HepG2 (cell line): Measurements from ENCODE around the gene IQCM. TPM values are rescaled to one million over a fixed set of nuclear protein-coding genes. Genes with fewer than 3 reads are reported as not detected.

Source experiments
- ATAC-seq: fragments of 200-7000 bp; cut with Tn5 transposase; 3 replicates; pipeline ENCODE4 v1.9.1; 2020; ENCODE audit warnings: mild to moderate bottlenecking, moderate library complexity
- BruUV-seq: library from RNA; stranded (reverse); fragments of 400-500 nt; replicated peaks from 2 replicates; lab custom pipeline; 2021; lab: Mats Ljungman, UMichigan
- CTCF ChIA-PET: fragments of 300-600 bp; formaldehyde crosslinking; extraction: SDS; loops from one replicate; lab custom pipeline; 2021; ENCODE audit warnings: low total read pairs, inconsistent platforms, low intra/inter-chr PET ratio; lab: Yijun Ruan, JAX
- POLR2A ChIA-PET: fragments of 350-600 bp; sonication (Branson Sonifier 250); formaldehyde crosslinking; loops from one replicate; lab custom pipeline; 2020; ENCODE audit warnings: antibody characterized with exemption, inconsistent platforms; lab: Yijun Ruan, JAX
- DNase-seq: peaks from one replicate; pipeline ENCODE4 v3.0.0-alpha.2; 2015; ENCODE audit warnings: low spot score
- FAIRE-seq: peaks from 3 replicates; lab custom pipeline; 2011; peaks lifted over from hg19 to GRCh38; lab: Jason Lieb, UNC
- H2AFZ ChIP-seq: one replicate; pipeline ENCODE4 v1.6.1; 2011; ENCODE audit warnings: low read length, inconsistent platforms
- H3K27ac ChIP-seq: fragments of 300-600 bp; 3 replicates; pipeline ENCODE4 v1.8.0; 2011; ENCODE audit warnings: mixed run types, mild to moderate bottlenecking, mixed read lengths, low read length, inconsistent platforms; ENCODE audit not compliant: insufficient read depth; ENCODE audit errors: extremely low read length
- H3K27me3 ChIP-seq, 2 experiments: fragments of 200-600 bp in 1 of 2; 2 replicates in 1 of 2; 3 replicates in 1 of 2; pipeline versions ENCODE4 v1.6.0 to v1.8.0; 2011; ENCODE audit warnings: low read length in 2 of 2, mild to moderate bottlenecking in 2 of 2, moderate library complexity in 2 of 2, inconsistent platforms in 1 of 2; ENCODE audit not compliant: insufficient read depth in 2 of 2, control insufficient read depth in 1 of 2
- H3K36me3 ChIP-seq, 2 experiments: fragments of 200-600 bp in 1 of 2; replicated peaks in 1 of 2; 2 replicates in 1 of 2; 3 replicates in 1 of 2; pipeline versions ENCODE4 v1.5.1 to v1.8.0; 2011; ENCODE audit warnings: low read length in 2 of 2, inconsistent platforms in 1 of 2; ENCODE audit not compliant: insufficient read depth in 2 of 2, control insufficient read depth in 1 of 2
- H3K4me1 ChIP-seq: 2 replicates; pipeline ENCODE4 v1.5.1; 2012; ENCODE audit warnings: low read length, inconsistent platforms; ENCODE audit not compliant: insufficient read depth
- H3K4me2 ChIP-seq: 2 replicates; pipeline ENCODE4 v1.6.0; 2011; ENCODE audit warnings: low read depth, low read length, inconsistent platforms
- H3K4me3 ChIP-seq, 3 experiments: fragments of 200-600 bp in 1 of 3; sonication (generic), shearing (Covaris generic) in 1 of 3; replicated peaks in 1 of 3; 2 replicates each; pipeline ENCODE4 v1.5.1; 2011 to 2016; ENCODE audit warnings: low read length in 3 of 3, inconsistent platforms in 2 of 3, low read depth in 2 of 3, mild to moderate bottlenecking in 2 of 3, control low read depth in 1 of 3, mixed read lengths in 1 of 3; ENCODE audit not compliant: insufficient read depth in 1 of 3
- H3K79me2 ChIP-seq: one replicate; pipeline ENCODE4 v1.6.1; 2011; ENCODE audit warnings: low read length, inconsistent platforms; ENCODE audit not compliant: insufficient read depth
- H3K9ac ChIP-seq: 2 replicates; pipeline ENCODE4 v1.6.0; 2011; ENCODE audit warnings: mild to moderate bottlenecking, low read depth, low read length, inconsistent platforms; ENCODE audit not compliant: insufficient read depth
- H3K9me3 ChIP-seq: 2 replicates; pipeline ENCODE4 v1.5.1; 2012; ENCODE audit warnings: mild to moderate bottlenecking, low read length
- H4K20me1 ChIP-seq: 2 replicates; pipeline ENCODE4 v1.6.0; 2011; ENCODE audit warnings: inconsistent platforms, mild to moderate bottlenecking, low read length, moderate library complexity; ENCODE audit not compliant: insufficient read depth
- CHCHD3 ChIP-seq: sonication (generic); formaldehyde crosslinking; IDR thresholded peaks from 2 replicates; pipeline ENCODE4 v1.8.0; 2022; ENCODE audit warnings: mild to moderate bottlenecking, missing genetic modification reagents, moderate library complexity
- DBP ChIP-seq: sonication (generic); formaldehyde crosslinking; IDR thresholded peaks from 2 replicates; pipeline ENCODE4 v1.4.0; 2020; ENCODE audit warnings: missing genetic modification reagents; ENCODE audit errors: not compliant biosample characterization
- ELF4 ChIP-seq: sonication (generic); formaldehyde crosslinking; IDR thresholded peaks from 2 replicates; pipeline ENCODE4 v1.5.0; 2020; ENCODE audit warnings: missing genetic modification reagents, mild to moderate bottlenecking, moderate library complexity, borderline replicate concordance
- GPN1 ChIP-seq: sonication (generic); formaldehyde crosslinking; IDR thresholded peaks from 2 replicates; pipeline ENCODE4 v1.5.1; 2020; ENCODE audit warnings: missing genetic modification reagents, borderline replicate concordance
- NCOA5 ChIP-seq: sonication (generic); formaldehyde crosslinking; IDR thresholded peaks from 2 replicates; pipeline ENCODE4 v1.4.0; 2020; ENCODE audit warnings: missing genetic modification reagents
- NONO ChIP-seq, 2 experiments: fragments of 450-650 bp in 1 of 2; sonication (generic) in 1 of 2; formaldehyde crosslinking in 1 of 2; IDR thresholded peaks in 1 of 2; conservative IDR thresholded peaks in 1 of 2; 2 replicates each; pipeline versions ENCODE4 v1.6.1 to v1.8.0; 2017 to 2022; ENCODE audit warnings: mild to moderate bottlenecking in 1 of 2, missing genetic modification reagents in 1 of 2, moderate library complexity in 1 of 2
- NR0B2 ChIP-seq: sonication (generic); formaldehyde crosslinking; IDR thresholded peaks from 2 replicates; pipeline ENCODE4 v1.4.0; 2020; ENCODE audit warnings: mild to moderate bottlenecking, missing genetic modification reagents
- PREB ChIP-seq: sonication (generic); formaldehyde crosslinking; IDR thresholded peaks from 2 replicates; pipeline ENCODE4 v1.4.0; 2020; ENCODE audit warnings: missing genetic modification reagents
- SRF ChIP-seq: IDR thresholded peaks from 2 replicates; pipeline ENCODE4 v1.6.1; 2011; ENCODE audit warnings: mild to moderate bottlenecking, low read depth, low read length, moderate library complexity
- TOE1 ChIP-seq: sonication (generic); formaldehyde crosslinking; IDR thresholded peaks from 2 replicates; pipeline ENCODE4 v1.4.0; 2020; ENCODE audit warnings: mild to moderate bottlenecking, missing genetic modification reagents
- TP53 ChIP-seq: sonication (generic); formaldehyde crosslinking; conservative IDR thresholded peaks from 2 replicates; pipeline ENCODE4 v1.4.0; 2020; ENCODE audit warnings: missing genetic modification reagents
- XBP1 ChIP-seq: sonication (generic); formaldehyde crosslinking; IDR thresholded peaks from 2 replicates; pipeline ENCODE4 v1.5.0; 2020; ENCODE audit warnings: missing genetic modification reagents
- ZKSCAN5 ChIP-seq: sonication (generic); formaldehyde crosslinking; IDR thresholded peaks from 2 replicates; pipeline ENCODE4 v1.5.1; 2020; ENCODE audit warnings: mild to moderate bottlenecking, missing genetic modification reagents
- ZNF30 ChIP-seq: sonication (generic); formaldehyde crosslinking; IDR thresholded peaks from 2 replicates; pipeline ENCODE4 v1.5.0; 2020; ENCODE audit warnings: mild to moderate bottlenecking, missing genetic modification reagents
- ZNF564 ChIP-seq: sonication (generic); formaldehyde crosslinking; IDR thresholded peaks from 2 replicates; pipeline ENCODE4 v1.8.1; 2023; ENCODE audit warnings: mild to moderate bottlenecking, missing genetic modification reagents
- ZSCAN5A ChIP-seq: sonication (generic); formaldehyde crosslinking; IDR thresholded peaks from 2 replicates; pipeline ENCODE4 v1.8.0; 2022; ENCODE audit warnings: mild to moderate bottlenecking, missing genetic modification reagents, borderline replicate concordance
- WGBS: methylation state at CpG from one replicate; pipeline ENCODE4 v1.1.6; 2017; ENCODE audit warnings: low lambda C conversion rate; 5-methylcytosine and 5-hydroxymethylcytosine counted together
- in situ Hi-C: cut with HindIII; loops from 2 replicates; pipeline ENCODE4 v1.10.0; 2017; ENCODE audit warnings: low pct_unique_long_range_greater_than_20kb; ENCODE audit not compliant: extremely low pct_ligation_motif_present
- intact Hi-C: fragments of 100-400 bp; cut with micrococcal nuclease; formaldehyde crosslinking; loops from one replicate; pipeline ENCODE4 v1.10.0; 2022; ENCODE audit not compliant: unreplicated experiment
- polyA plus RNA-seq, 8 experiments: library from polyadenylated mRNA; depleted of rRNA in 3 of 8; stranded (reverse) in 7 of 8; unstranded in 1 of 8; fragments of >200 nt; fragmentation: Illumina TruSeq in 4 of 8; extraction: Trizol in 4 of 8; gene quantifications; 2 replicates each; pipeline versions ENCODE4 v1.2.1 to v1.2.3, GENCODE V29; 2011 to 2016; ENCODE audit warnings: low read depth in 4 of 8, missing spikeins in 1 of 8, mixed read lengths in 1 of 8; ENCODE audit not compliant: insufficient read depth in 1 of 8
- total RNA-seq, 5 experiments: library from RNA; depleted of rRNA; stranded (reverse); fragments of >200 nt; fragmentation: Illumina TruSeq; extraction: Trizol; gene quantifications; 2 replicates each; pipeline ENCODE4 v1.2.3, GENCODE V29; 2016; ENCODE audit warnings: low read depth in 1 of 5

Gene IQCM
- total and polyA plus RNA-seq, 2 of the 13 experiments (the other 11 are each of a cell fraction or from before 2014, with no cell fraction given) = not detected

- no peak for TF ChIP-seq XBP1 (CRISPR knock-in tag)
- TF ChIP-seq NCOA5 = no peak
- TF ChIP-seq ZKSCAN5 = no peak
- no peak for TF ChIP-seq NONO (IDR thresholded peaks at IDR 0.05)
- no peak for TF ChIP-seq NONO (CRISPR knock-in tag; conservative IDR thresholded peaks at IDR 0.05)
- TF ChIP-seq PREB (CRISPR knock-in tag) = no peak
- TF ChIP-seq DBP (CRISPR knock-in tag) = no peak
- TF ChIP-seq ZSCAN5A = no peak
- no peak for TF ChIP-seq ZNF564 (CRISPR knock-in tag)
- no peak for TF ChIP-seq GPN1 (CRISPR knock-in tag)
- TF ChIP-seq SRF = no peak
- no peak for TF ChIP-seq TOE1 (CRISPR knock-in tag)
- no peak for TF ChIP-seq NR0B2
- no peak for TF ChIP-seq CHCHD3 (CRISPR knock-in tag)
- no peak for TF ChIP-seq ZNF30
- TF ChIP-seq TP53 (CRISPR knock-in tag) = no peak
- no peak for TF ChIP-seq ELF4
- DNase-seq = no peak
- Histone ChIP-seq H3K9me3 (no peaks in the 10 kb centered on the region), H4K20me1 (no peaks in the 10 kb centered on the region), H3K4me3 (no peak overlapping the region), H3K27me3 (no peaks in the 10 kb centered on the region), H3K4me2 (no peak overlapping the region), H3K27ac (no peak overlapping the region), H3K36me3 (no peaks in the 10 kb centered on the region), H3K9ac (no peak overlapping the region), H3K79me2 (no peaks in the 10 kb centered on the region), H3K4me1 (no peaks in the 10 kb centered on the region), H2AFZ (no peak overlapping the region)
- in situ Hi-C loops (no loop called here), intact Hi-C loops (no loop called here)
- BruUV-seq = no TSS peak
- no peak for FAIRE-seq
- WGBS = 0% methylated on average over 1 of the region's 1 CpG
- ChIA-PET CTCF (no interaction called here), POLR2A (no interaction called here)
- ATAC-seq = no peak
These were observed 107.8 kb downstream of the IQCM start for GRCh38 chr4:149707862-149708261.
